HCEC 1CT (cell line): ENCODE results near the gene PDF.
"Not testable (repeated sequence)": the region's sequence is repeated elsewhere in the genome, so short reads cannot be mapped to it uniquely, and the experiment has no call there.

Experiments
- DNase-seq: peaks from one replicate; pipeline ENCODE4 v3.0.0-alpha.2; 2017

PDF gene

DNA sequence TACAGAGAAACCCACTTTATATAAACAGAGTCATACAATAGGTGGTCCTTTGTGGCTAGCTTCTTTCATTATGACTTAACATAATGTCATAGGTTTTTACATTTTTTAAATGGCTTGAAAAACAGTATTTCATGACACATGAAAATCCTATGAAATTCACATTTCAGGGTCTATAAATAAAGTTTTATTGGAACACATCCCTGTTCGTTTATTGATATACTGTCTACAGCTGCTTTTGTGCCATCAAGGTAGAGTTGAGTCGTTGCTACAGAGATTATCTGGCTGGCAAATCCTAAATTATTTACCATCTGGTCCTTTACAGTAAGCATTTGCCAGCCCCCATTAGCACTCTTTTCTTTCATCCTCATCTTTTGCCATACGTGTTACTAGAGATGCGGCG lies 16.9 kb downstream of the PDF start:
- DNase-seq = no peak

- peak; percentile 26 for DNase-seq
Measured at GRCh38 chr16:69311533-69312387, 18.6 kb downstream of the PDF start.

GRCh38 chr16:69310653-69311532 lies 19.5 kb downstream of the PDF start, which contains the start of gene VPS4A:
TSS of gene VPS4A (plus strand) at chr16:69311350. CDS start at chr16:69311512, 162 bp downstream.
- peak; percentile 96 for DNase-seq

- DNase-seq = no peak
Measured at GRCh38 chr16:69309316-69309715, 21.1 kb downstream of the PDF start.

GRCh38 chr16:69307856-69308255 lies 22.5 kb downstream of the PDF start:
- no peak for DNase-seq

DNA sequence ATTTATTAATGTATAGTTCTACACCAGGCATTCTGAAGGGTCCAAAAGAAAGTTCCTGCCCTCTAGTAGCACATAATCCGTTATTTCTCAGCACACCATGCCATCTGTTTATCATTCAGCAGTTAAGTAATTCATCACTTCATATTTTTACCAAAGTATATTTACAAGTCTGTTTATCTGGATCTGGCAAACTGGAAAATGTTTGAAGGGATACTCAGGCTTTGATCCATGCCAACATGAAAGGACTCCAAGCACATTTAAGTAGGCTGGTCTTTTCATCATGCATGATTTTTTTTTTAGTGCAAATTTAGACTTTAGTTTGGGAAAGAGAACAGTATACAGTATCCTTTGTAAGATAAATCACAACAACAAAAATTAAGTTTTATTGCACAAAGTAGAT lies 23.3 kb downstream of the PDF start:
- no peak for DNase-seq

- DNase-seq = no peak
Measured at GRCh38 chr16:69306031-69306430, 24.4 kb downstream of the PDF start.

DNA sequence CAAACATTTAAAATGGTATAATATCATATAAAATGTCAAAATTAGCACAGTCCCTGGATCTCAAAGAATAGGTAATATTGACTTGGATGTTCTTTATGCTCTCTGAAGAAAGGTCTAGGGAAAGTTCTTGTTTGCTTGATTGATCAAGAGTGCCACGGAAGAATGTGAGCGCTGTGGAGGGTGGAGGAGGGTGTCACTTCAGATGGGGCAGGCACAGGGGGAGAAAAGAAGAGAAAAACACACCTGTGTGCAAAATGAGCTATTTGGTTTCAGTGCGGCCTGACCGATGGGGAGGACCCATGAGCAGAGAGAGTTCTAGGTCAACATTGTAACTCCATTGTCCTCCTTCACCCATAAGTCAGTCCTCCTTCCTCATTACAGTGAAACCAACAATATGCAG lies 28.1 kb downstream of the PDF start:
- DNase-seq = no peak

DNA sequence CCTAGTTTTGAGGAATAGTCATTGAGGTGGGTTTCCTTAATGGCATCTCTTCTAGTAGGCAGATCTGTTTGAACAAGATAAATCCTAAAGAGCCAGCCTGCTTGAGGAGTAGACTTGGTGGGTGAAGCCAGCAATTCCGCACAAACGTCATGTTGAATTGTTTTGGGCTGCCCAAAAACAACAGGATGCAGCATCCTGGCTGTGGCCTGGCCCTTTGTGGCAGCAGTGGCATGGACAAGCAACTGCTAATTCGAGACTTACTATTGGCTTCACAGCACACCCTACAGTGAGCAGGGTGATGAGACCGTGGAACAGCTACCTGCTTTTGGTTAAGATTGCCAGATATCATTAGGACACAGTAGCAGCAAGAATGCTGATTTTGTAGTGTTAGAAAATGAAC lies 28.5 kb downstream of the PDF start:
- no peak for DNase-seq

GRCh38 chr16:69301187-69301586 lies 29.2 kb downstream of the PDF start:
- DNase-seq = no peak

GRCh38 chr16:69298261-69298660 lies 32.1 kb downstream of the PDF start:
- no peak for DNase-seq

DNA sequence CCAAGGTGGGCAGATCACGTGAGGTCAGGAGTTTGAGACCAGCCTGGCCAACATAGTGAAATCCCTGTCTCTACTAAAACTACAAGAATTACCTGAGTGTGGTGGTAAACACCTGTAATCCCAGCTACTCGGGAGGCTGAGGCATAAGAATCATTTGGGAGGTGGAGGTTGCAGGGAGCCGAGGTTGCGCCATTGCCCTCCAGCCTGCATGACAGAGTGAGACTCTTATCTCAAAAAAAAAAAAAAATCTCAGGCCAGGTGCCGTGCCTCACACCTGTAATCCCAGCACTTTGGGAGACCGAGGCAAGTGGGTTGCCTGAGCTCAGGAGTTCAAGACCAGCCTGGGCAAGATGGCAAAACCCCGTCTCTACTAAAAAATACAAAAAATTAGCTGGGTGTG lies 33.6 kb downstream of the PDF start:
- DNase-seq = not testable (repeated sequence)

- DNase-seq = no peak
Measured at GRCh38 chr16:69294051-69294450, 36.3 kb downstream of the PDF start.

DNA sequence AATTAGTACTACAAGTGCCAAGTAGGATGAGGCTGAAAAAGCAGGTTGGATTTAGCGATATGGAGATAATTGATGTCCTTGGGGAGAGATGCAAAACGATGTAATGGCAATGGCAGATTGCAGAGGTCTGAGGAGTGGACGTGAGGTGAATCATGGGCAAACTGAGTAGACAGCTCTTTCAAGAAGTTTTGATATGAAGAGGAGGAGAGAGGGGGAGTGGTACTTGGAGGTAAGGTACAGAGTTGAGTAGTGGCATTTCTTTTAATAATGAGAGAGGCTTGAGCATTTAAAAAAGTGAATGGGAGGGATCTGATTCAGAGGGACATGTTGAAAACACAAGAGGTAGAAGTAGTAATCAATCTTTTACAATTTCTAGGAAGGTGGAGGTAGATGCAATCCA lies 37.0 kb downstream of the PDF start:
- DNase-seq = no peak

DNA sequence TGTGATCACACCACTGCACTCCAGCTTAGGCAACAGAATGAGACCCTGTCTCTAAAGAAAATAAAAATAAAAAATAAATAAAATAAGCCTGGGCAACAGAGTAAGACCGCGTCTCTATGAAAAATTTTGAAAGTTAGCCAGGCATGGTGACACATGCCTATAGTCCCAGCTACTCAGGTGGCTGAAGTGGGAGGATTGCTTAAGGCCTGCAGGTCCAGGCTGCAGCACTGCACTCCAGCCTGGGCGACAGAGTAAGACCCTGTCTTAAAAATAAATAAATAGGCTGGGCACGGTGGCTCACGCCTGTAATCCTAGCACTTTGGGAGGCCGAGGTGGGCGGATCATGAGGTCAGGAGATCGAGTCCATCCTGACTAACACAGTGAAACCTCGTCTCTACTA lies 38.7 kb downstream of the PDF start:
- DNase-seq = not testable (repeated sequence)

- DNase-seq = peak; percentile 72
Measured at GRCh38 chr16:69286941-69287713, 43.3 kb downstream of the PDF start.

DNA sequence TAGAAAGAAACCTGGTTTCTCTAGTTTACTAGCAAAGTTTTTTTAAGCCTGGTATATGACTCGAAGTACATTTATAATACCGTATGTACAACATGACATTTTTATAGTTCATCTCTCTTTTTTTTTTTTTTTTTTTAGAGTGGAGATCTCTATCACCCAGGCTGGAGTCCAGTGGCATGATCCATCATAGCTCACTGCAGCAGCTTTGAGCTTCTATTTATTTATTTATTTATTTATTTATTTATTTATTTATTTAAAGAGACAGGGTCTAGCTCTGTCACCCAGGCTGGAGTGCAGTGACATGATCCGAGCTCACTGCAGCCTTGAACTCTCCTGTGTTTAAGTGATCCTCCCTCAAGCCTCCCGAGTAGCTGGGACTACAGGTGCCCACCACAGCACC lies 45.1 kb downstream of the PDF start:
- DNase-seq = no peak

- DNase-seq = no peak
Measured at GRCh38 chr16:69283851-69284250, 46.5 kb downstream of the PDF start.

DNA sequence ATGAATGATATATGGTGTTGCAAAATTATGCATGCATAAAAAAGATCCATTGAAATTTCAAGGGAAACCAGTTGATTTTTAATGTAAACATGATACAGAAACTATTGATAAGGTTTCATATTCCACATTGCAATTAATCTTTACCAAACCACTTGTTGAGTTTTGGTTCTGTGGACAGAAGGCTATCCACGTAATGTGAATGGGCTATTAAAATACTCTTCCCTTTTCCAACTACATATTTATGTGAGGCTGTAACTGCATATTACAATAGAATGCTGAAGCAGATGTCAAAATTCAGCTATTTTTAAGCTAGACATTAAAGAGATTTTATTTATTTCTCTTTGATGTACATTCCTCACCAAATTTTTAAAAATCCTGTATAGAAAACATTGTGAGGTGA lies 53.0 kb downstream of the PDF start:
- DNase-seq = no peak
